Measurements from ENCODE around the gene FAM53B.

DNA sequence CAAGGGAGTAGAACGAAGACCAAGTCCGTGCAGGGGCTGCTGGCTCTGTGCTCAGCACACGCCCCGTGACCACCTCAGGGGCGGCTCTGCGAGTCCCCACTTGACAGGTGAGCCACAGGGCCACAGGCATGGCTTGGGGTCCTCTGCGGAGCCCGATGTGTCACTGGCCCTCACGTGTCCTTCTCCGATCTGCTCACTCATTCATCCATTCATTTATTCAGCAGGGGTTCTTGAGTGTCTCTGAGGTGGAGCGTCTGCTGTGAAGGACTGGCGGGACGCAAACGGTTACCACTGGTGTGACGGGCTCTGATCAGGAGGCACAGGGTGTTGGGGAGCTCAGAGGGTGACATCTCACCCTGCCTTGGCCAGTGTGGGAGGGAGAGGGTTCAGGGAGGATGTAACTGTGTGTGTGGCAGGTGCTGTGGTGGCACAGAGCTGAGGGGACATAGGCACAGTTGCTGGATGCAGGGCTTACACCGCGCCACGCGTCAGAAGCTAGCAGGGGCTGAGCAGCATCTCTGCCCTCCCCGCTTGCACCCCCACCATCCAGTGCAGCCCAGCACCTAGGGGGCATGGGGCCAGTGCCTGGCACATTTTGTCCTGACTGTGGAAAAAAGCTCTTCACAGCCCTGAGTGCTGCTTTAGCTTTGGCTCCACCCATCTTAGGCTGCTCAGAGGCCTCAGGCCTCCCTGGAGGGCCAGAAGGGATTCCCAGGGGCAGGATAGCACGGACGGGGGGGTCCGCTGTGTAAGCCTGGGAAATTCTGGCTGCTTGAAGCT is 165.8 kb downstream of the FAM53B start:
- TF ChIP-seq, protein P1, sequence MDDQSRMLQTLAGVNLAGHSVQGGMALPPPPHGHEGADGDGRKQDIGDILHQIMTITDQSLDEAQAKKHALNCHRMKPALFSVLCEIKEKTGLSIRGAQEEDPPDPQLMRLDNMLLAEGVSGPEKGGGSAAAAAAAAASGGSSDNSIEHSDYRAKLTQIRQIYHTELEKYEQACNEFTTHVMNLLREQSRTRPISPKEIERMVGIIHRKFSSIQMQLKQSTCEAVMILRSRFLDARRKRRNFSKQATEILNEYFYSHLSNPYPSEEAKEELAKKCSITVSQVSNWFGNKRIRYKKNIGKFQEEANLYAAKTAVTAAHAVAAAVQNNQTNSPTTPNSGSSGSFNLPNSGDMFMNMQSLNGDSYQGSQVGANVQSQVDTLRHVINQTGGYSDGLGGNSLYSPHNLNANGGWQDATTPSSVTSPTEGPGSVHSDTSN (CRISPR knock-in tag; IDR thresholded peaks at IDR 0.05): no peak
- TF ChIP-seq, protein P2, sequence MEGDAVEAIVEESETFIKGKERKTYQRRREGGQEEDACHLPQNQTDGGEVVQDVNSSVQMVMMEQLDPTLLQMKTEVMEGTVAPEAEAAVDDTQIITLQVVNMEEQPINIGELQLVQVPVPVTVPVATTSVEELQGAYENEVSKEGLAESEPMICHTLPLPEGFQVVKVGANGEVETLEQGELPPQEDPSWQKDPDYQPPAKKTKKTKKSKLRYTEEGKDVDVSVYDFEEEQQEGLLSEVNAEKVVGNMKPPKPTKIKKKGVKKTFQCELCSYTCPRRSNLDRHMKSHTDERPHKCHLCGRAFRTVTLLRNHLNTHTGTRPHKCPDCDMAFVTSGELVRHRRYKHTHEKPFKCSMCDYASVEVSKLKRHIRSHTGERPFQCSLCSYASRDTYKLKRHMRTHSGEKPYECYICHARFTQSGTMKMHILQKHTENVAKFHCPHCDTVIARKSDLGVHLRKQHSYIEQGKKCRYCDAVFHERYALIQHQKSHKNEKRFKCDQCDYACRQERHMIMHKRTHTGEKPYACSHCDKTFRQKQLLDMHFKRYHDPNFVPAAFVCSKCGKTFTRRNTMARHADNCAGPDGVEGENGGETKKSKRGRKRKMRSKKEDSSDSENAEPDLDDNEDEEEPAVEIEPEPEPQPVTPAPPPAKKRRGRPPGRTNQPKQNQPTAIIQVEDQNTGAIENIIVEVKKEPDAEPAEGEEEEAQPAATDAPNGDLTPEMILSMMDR (tag by site-specific recombination; IDR thresholded peaks at IDR 0.05): no peak
